ENCODE data around the gene KCNC3. TPM values are rescaled to one million over a fixed set of nuclear protein-coding genes. Genes with fewer than 3 reads are reported as not detected.

KCNC3 gene
- total and polyA plus RNA-seq, 4 donors, result 0.15 to 3.2 (median 1.2) TPM

GRCh38 chr19:50319156-50319555 lies 10.0 kb downstream of the KCNC3 start:
- DNase-seq, result peak in 1 of 2 donors; percentile 51
- Histone ChIP-seq H3K36me3 (ENCODE audit: control insufficient read depth in 1 of 2, insufficient read depth in 2 of 2, low read length in 1 of 2) (no peaks in the 10 kb centered on the region), H3K9me3 (ENCODE audit: control insufficient read depth, low read length) (no peaks in the 10 kb centered on the region), H3K4me1 (ENCODE audit: control insufficient read depth in 1 of 2, insufficient read depth in 2 of 2, low read length in 2 of 2) (no peaks in the 10 kb centered on the region), H3K27ac (ENCODE audit: low read depth in 1 of 2, low read length in 2 of 2) (no peak overlapping the region), H3K27me3 (ENCODE audit: control insufficient read depth in 1 of 2, insufficient read depth in 2 of 2, low read length in 1 of 2) (no peaks in the 10 kb centered on the region), H3K4me3 (ENCODE audit: low read length in 2 of 2) (no peak overlapping the region)
- 88 to 89% methylated on average over 11 of the region's 11 CpGs for WGBS, 2 donors
- intact Hi-C loops (cut with DNase I), result no loop called here
- ATAC-seq (ENCODE audit: low FRiP score), result no peak

DNA sequence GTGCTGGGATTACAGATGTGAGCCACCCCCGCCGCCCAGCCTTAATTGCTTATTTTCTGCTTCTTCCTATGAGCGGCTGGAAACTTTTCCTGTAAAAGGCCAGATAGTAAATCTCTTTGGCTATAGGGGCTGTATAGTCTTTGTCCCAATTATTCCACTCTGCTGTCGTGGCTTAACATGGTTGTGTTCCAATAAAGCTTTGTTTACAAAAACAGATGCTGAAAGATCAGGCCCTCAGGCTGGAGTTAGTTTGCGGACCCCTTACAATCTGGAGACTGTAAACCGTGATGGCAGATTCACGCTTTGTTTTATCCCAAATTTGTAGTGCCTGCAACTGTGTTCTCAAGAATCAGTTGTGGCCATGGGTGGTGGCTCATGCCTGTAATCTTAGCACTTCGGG lies 10.7 kb downstream of the KCNC3 start:
- DNase-seq (peak in 1 of 2 donors; percentile 45), ATAC-seq (ENCODE audit: low FRiP score) (no peak)
- no peak overlapping the region for H3K4me3 ChIP-seq (ENCODE audit: low read length in 2 of 2)
- no peaks in the 10 kb centered on the region for H3K9me3 ChIP-seq (ENCODE audit: control insufficient read depth, low read length)
- no peaks in the 10 kb centered on the region for H3K4me1 ChIP-seq (ENCODE audit: control insufficient read depth in 1 of 2, insufficient read depth in 2 of 2, low read length in 2 of 2)
- H3K36me3 ChIP-seq (ENCODE audit: control insufficient read depth in 1 of 2, insufficient read depth in 2 of 2, low read length in 1 of 2), result no peaks in the 10 kb centered on the region
- intact Hi-C loops (cut with DNase I), result no loop called here
- 92 to 94% methylated on average over 8 of the region's 8 CpGs for WGBS, 2 donors
- H3K27ac ChIP-seq (ENCODE audit: low read depth in 1 of 2, low read length in 2 of 2), result no peak overlapping the region
- no peaks in the 10 kb centered on the region for H3K27me3 ChIP-seq (ENCODE audit: control insufficient read depth in 1 of 2, insufficient read depth in 2 of 2, low read length in 1 of 2)

GRCh38 chr19:50317115-50317514 lies 12.1 kb downstream of the KCNC3 start:
- Histone ChIP-seq H3K27ac (ENCODE audit: low read depth in 1 of 2, low read length in 2 of 2) (no peak overlapping the region), H3K4me1 (ENCODE audit: control insufficient read depth in 1 of 2, insufficient read depth in 2 of 2, low read length in 2 of 2) (no peaks in the 10 kb centered on the region), H3K27me3 (ENCODE audit: control insufficient read depth in 1 of 2, insufficient read depth in 2 of 2, low read length in 1 of 2) (no peaks in the 10 kb centered on the region), H3K4me3 (ENCODE audit: low read length in 2 of 2) (no peak overlapping the region), H3K36me3 (ENCODE audit: control insufficient read depth in 1 of 2, insufficient read depth in 2 of 2, low read length in 1 of 2) (no peaks in the 10 kb centered on the region), H3K9me3 (ENCODE audit: control insufficient read depth, low read length) (no peaks in the 10 kb centered on the region)
- ATAC-seq (ENCODE audit: low FRiP score) (no peak), DNase-seq (peak in 1 of 2 donors; percentile 9)
- intact Hi-C loops (cut with DNase I), result no loop called here
- 73 to 77% methylated on average over 4 of the region's 4 CpGs for WGBS, 2 donors

- 0 to 2% methylated on average over 17 to 18 of the region's 18 CpGs for WGBS, 2 donors
- DNase-seq (peak in 1 of 2 donors; percentile 60), ATAC-seq (ENCODE audit: low FRiP score) (no peak)
- Histone ChIP-seq H3K27ac (ENCODE audit: low read depth in 1 of 2, low read length in 2 of 2) (no peak overlapping the region), H3K9me3 (ENCODE audit: control insufficient read depth, low read length) (no peaks in the 10 kb centered on the region), H3K4me1 (ENCODE audit: control insufficient read depth in 1 of 2, insufficient read depth in 2 of 2, low read length in 2 of 2) (no peaks in the 10 kb centered on the region), H3K4me3 (ENCODE audit: low read length in 2 of 2) (no peak overlapping the region), H3K36me3 (ENCODE audit: control insufficient read depth in 1 of 2, insufficient read depth in 2 of 2, low read length in 1 of 2) (no peaks in the 10 kb centered on the region), H3K27me3 (ENCODE audit: control insufficient read depth in 1 of 2, insufficient read depth in 2 of 2, low read length in 1 of 2) (no peaks in the 10 kb centered on the region)
- intact Hi-C loops (cut with DNase I), result no loop called here
Observed at GRCh38 chr19:50315773-50316448, 13.3 kb downstream of the KCNC3 start.

DNA sequence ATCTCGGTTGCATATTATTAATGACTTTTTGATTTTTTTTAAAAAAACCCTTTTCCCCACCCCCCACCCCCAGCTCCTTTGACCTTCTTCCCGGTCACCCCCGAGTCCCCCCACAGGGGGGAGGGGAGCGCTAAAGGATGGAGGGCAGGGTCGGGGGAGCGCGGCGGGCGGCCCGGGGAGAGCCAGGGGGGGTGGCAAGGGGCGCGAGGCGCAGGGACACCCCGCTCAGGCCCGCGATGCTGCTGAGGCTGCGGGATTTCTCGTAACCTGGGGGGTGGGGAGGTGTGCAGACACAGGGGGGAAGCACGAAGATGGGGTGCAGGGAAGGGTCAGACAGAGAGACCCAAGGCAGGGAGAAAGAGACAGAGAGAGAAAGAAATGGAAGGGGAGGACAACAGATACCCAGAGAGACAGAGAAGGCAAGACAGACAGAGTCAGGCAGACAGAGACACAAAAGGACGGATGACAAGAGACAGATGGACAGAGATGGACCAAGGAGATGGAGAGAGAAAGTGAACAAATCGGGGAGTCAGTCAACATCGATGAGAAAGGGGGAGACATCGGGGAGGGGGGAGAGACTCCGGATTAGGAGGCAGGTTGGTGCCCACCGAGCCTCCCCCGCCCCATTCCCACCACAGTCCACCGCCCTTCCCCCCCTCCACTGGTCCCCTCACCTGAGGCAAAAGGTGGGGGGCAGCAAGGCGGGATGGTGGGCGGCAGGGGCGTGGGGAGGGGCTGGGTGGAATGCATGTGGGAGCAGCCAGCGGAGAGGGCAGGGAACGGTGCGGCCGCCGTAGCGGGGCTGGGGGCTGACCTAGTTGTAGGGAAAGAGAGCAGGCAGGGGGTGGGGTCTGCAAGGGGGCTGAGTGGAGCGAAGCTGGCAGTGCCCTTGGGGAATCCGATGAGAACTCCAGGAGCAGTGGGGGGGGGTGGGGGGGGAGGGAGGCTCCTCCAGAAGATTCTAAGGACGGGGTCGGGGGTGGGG lies 14.2 kb downstream of the KCNC3 start:
- ATAC-seq (ENCODE audit: low FRiP score) (no peak), DNase-seq (peak in 1 of 2 donors; percentile 58)
- intact Hi-C loops (cut with DNase I), result no loop called here
- WGBS, 2 donors, result 2 to 3% methylated on average over 37 to 40 of the region's 40 CpGs
- Histone ChIP-seq H3K36me3 (ENCODE audit: control insufficient read depth in 1 of 2, insufficient read depth in 2 of 2, low read length in 1 of 2) (no peaks in the 10 kb centered on the region), H3K9me3 (ENCODE audit: control insufficient read depth, low read length) (no peaks in the 10 kb centered on the region), H3K4me3 (ENCODE audit: low read length in 2 of 2) (no peak overlapping the region), H3K4me1 (ENCODE audit: control insufficient read depth in 1 of 2, insufficient read depth in 2 of 2, low read length in 2 of 2) (no peaks in the 10 kb centered on the region), H3K27ac (ENCODE audit: low read depth in 1 of 2, low read length in 2 of 2) (no peak overlapping the region), H3K27me3 (ENCODE audit: control insufficient read depth in 1 of 2, insufficient read depth in 2 of 2, low read length in 1 of 2) (no peaks in the 10 kb centered on the region)

- H3K4me1 ChIP-seq (ENCODE audit: control insufficient read depth in 1 of 2, insufficient read depth in 2 of 2, low read length in 2 of 2), result no peaks in the 10 kb centered on the region
- no peak overlapping the region for H3K27ac ChIP-seq (ENCODE audit: low read depth in 1 of 2, low read length in 2 of 2)
- H3K9me3 ChIP-seq (ENCODE audit: control insufficient read depth, low read length), result no peaks in the 10 kb centered on the region
- peak in 1 of 2 donors; percentile 51 for DNase-seq
- H3K4me3 ChIP-seq (ENCODE audit: low read length in 2 of 2), result no peak overlapping the region
- ATAC-seq (ENCODE audit: low FRiP score), result no peak
- no peaks in the 10 kb centered on the region for H3K27me3 ChIP-seq (ENCODE audit: control insufficient read depth in 1 of 2, insufficient read depth in 2 of 2, low read length in 1 of 2)
- no peaks in the 10 kb centered on the region for H3K36me3 ChIP-seq (ENCODE audit: control insufficient read depth in 1 of 2, insufficient read depth in 2 of 2, low read length in 1 of 2)
- WGBS, 2 donors, result 3% methylated on average over 20 of the region's 20 CpGs
- intact Hi-C loops (cut with DNase I), result no loop called here
Observed at GRCh38 chr19:50313812-50314536, 15.2 kb downstream of the KCNC3 start.

- ATAC-seq (ENCODE audit: low FRiP score), result no peak
- H3K9me3 ChIP-seq (ENCODE audit: control insufficient read depth, low read length), result peaks cover 2% of the 10 kb centered on the region
- intact Hi-C loops (cut with DNase I), result no loop called here
- H3K4me3 ChIP-seq (ENCODE audit: low read length in 2 of 2), result no peak overlapping the region
- H3K27ac ChIP-seq (ENCODE audit: low read depth in 1 of 2, low read length in 2 of 2), result no peak overlapping the region
- no peaks in the 10 kb centered on the region for H3K36me3 ChIP-seq (ENCODE audit: control insufficient read depth in 1 of 2, insufficient read depth in 2 of 2, low read length in 1 of 2)
- H3K4me1 ChIP-seq (ENCODE audit: control insufficient read depth in 1 of 2, insufficient read depth in 2 of 2, low read length in 2 of 2), result no peaks in the 10 kb centered on the region
- no peaks in the 10 kb centered on the region for H3K27me3 ChIP-seq (ENCODE audit: control insufficient read depth in 1 of 2, insufficient read depth in 2 of 2, low read length in 1 of 2)
- no peak for DNase-seq
- WGBS, 2 donors, result 7 to 8% methylated on average over 27 of the region's 27 CpGs
Observed at GRCh38 chr19:50312967-50313811, 16.0 kb downstream of the KCNC3 start.
